GM15510 (cell line): ENCODE results near the gene HAPLN2.

Source experiments
- POLR2A ChIP-seq: IDR thresholded peaks from 3 replicates; pipeline ENCODE4 v1.6.1; 2011; ENCODE audit warnings: borderline replicate concordance; ENCODE audit not compliant: insufficient read length; ENCODE audit errors: extremely low read depth

HAPLN2 gene

GRCh38 chr1:156626079-156626438 is 6.8 kb downstream of the HAPLN2 start:
- TF ChIP-seq POLR2A: no peak

GRCh38 chr1:156627313-156627880 is 8.2 kb downstream of the HAPLN2 start:
- no peak for TF ChIP-seq POLR2A

- TF ChIP-seq POLR2A: no peak
Measured at GRCh38 chr1:156629823-156630449, 10.7 kb downstream of the HAPLN2 start.

GRCh38 chr1:156632355-156632754 is 13.1 kb downstream of the HAPLN2 start:
- TF ChIP-seq POLR2A: no peak

GRCh38 chr1:156638189-156638985 is 19.2 kb downstream of the HAPLN2 start:
- no peak for TF ChIP-seq POLR2A

GRCh38 chr1:156639601-156640101 is 20.4 kb downstream of the HAPLN2 start:
- no peak for TF ChIP-seq POLR2A

- TF ChIP-seq POLR2A: no peak
Measured at GRCh38 chr1:156640842-156641706, 21.9 kb downstream of the HAPLN2 start.

- TF ChIP-seq POLR2A: no peak
Measured at GRCh38 chr1:156641761-156642264, 22.6 kb downstream of the HAPLN2 start, which contains the start of gene BCAN. TSS of gene BCAN (plus strand) at chr1:156642117. CDS start at chr1:156646055, 3,938 bp downstream.

GRCh38 chr1:156642265-156643048 is 23.2 kb downstream of the HAPLN2 start:
- no peak for TF ChIP-seq POLR2A

- TF ChIP-seq POLR2A: no peak
Measured at GRCh38 chr1:156643049-156643777, 24.0 kb downstream of the HAPLN2 start.

- no peak for TF ChIP-seq POLR2A
Measured at GRCh38 chr1:156643778-156644092, 24.5 kb downstream of the HAPLN2 start.

GRCh38 chr1:156644146-156644545 is 24.9 kb downstream of the HAPLN2 start:
- TF ChIP-seq POLR2A: no peak

GRCh38 chr1:156644640-156645039 is 25.4 kb downstream of the HAPLN2 start:
- no peak for TF ChIP-seq POLR2A
